Measurements from ENCODE around the gene PSMG4. TPM values are rescaled to one million over a fixed set of nuclear protein-coding genes. Genes with fewer than 3 reads are reported as not detected.
A peak's percentile ranks its signal among the peaks of the same experiment; 100 is the strongest.

The PSMG4 gene
- total and polyA plus RNA-seq, 2 donors from 2014 or later: 24.9 to 36.8 TPM

- Histone ChIP-seq H3K4me3 (ENCODE audit: low read length in 3 of 3) (no peak overlapping the region), H3K4me1 (ENCODE audit: control insufficient read depth in 2 of 3, insufficient read depth in 2 of 3, low read depth in 1 of 3, low read length in 3 of 3) (peaks cover 0 to 2% (median 0%) of the 10 kb centered on the region in 3 donors), H3K27ac (ENCODE audit: low read depth in 2 of 2, low read length in 2 of 2) (no peak overlapping the region), H3K9me3 (ENCODE audit: control insufficient read depth in 2 of 3, insufficient read depth in 1 of 3, low read length in 3 of 3) (no peaks in the 10 kb centered on the region), H3K9ac (ENCODE audit: low read length in 3 of 3) (no peak overlapping the region), H3K36me3 (ENCODE audit: control insufficient read depth in 2 of 3, insufficient read depth in 3 of 3, low read length in 3 of 3) (peaks cover 0 to 10% (median 2%) of the 10 kb centered on the region in 3 donors), H3K27me3 (ENCODE audit: control insufficient read depth, insufficient read depth, low read length) (no peaks in the 10 kb centered on the region)
- intact Hi-C loops (cut with DNase I): no loop called here
- FAIRE-seq: no peak
- DNase-seq: no peak
- no peak for TF ChIP-seq CTCF (IDR thresholded peaks at IDR 0.05; ENCODE audit: borderline replicate concordance, extremely low read depth, insufficient read depth)
Observed at GRCh38 chr6:3277251-3277650, 18.5 kb downstream of the PSMG4 start.

- no peak overlapping the region for H3K9ac ChIP-seq (ENCODE audit: low read length in 3 of 3)
- TF ChIP-seq CTCF (IDR thresholded peaks at IDR 0.05; ENCODE audit: borderline replicate concordance, extremely low read depth, insufficient read depth): no peak
- no peaks in the 10 kb centered on the region for H3K9me3 ChIP-seq (ENCODE audit: control insufficient read depth in 2 of 3, insufficient read depth in 1 of 3, low read length in 3 of 3)
- H3K4me1 ChIP-seq (ENCODE audit: control insufficient read depth in 2 of 3, insufficient read depth in 2 of 3, low read depth in 1 of 3, low read length in 3 of 3): peaks cover 0 to 3% (median 0%) of the 10 kb centered on the region in 3 donors
- intact Hi-C loops (cut with DNase I): no loop called here
- FAIRE-seq (no peak), DNase-seq (no peak)
- no peaks in the 10 kb centered on the region for H3K27me3 ChIP-seq (ENCODE audit: control insufficient read depth, insufficient read depth, low read length)
- H3K27ac ChIP-seq (ENCODE audit: low read depth in 2 of 2, low read length in 2 of 2): no peak overlapping the region
- H3K4me3 ChIP-seq (ENCODE audit: low read length in 3 of 3): no peak overlapping the region
- peaks cover 0 to 5% (median 5%) of the 10 kb centered on the region in 3 donors for H3K36me3 ChIP-seq (ENCODE audit: control insufficient read depth in 2 of 3, insufficient read depth in 3 of 3, low read length in 3 of 3)
Observed at GRCh38 chr6:3277851-3278416, 19.2 kb downstream of the PSMG4 start.

GRCh38 chr6:3278691-3279090 lies 19.9 kb downstream of the PSMG4 start:
- H3K4me1 ChIP-seq (ENCODE audit: control insufficient read depth in 2 of 3, insufficient read depth in 2 of 3, low read depth in 1 of 3, low read length in 3 of 3): peaks cover 0 to 3% (median 0%) of the 10 kb centered on the region in 3 donors
- no peak overlapping the region for H3K9ac ChIP-seq (ENCODE audit: low read length in 3 of 3)
- no peak for TF ChIP-seq CTCF (IDR thresholded peaks at IDR 0.05; ENCODE audit: borderline replicate concordance, extremely low read depth, insufficient read depth)
- FAIRE-seq (no peak), DNase-seq (peak in 1 of 5 donors; percentile 28)
- no peaks in the 10 kb centered on the region for H3K9me3 ChIP-seq (ENCODE audit: control insufficient read depth in 2 of 3, insufficient read depth in 1 of 3, low read length in 3 of 3)
- no peaks in the 10 kb centered on the region for H3K27me3 ChIP-seq (ENCODE audit: control insufficient read depth, insufficient read depth, low read length)
- H3K4me3 ChIP-seq (ENCODE audit: low read length in 3 of 3): no peak overlapping the region
- H3K27ac ChIP-seq (ENCODE audit: low read depth in 2 of 2, low read length in 2 of 2): no peak overlapping the region
- H3K36me3 ChIP-seq (ENCODE audit: control insufficient read depth in 2 of 3, insufficient read depth in 3 of 3, low read length in 3 of 3): peaks cover 0 to 5% (median 4%) of the 10 kb centered on the region in 3 donors
- intact Hi-C loops (cut with DNase I): no loop called here

Measured in kidney (tissue), 14 donors.